Measurements from ENCODE around the gene APBA2. TPM values are rescaled to one million over a fixed set of nuclear protein-coding genes. Genes with fewer than 3 reads are reported as not detected.

Gene APBA2
- total and polyA plus RNA-seq, 2 of the 4 experiments (the other 2 are of a cell fraction): 21.7 to 33.0 TPM

DNA sequence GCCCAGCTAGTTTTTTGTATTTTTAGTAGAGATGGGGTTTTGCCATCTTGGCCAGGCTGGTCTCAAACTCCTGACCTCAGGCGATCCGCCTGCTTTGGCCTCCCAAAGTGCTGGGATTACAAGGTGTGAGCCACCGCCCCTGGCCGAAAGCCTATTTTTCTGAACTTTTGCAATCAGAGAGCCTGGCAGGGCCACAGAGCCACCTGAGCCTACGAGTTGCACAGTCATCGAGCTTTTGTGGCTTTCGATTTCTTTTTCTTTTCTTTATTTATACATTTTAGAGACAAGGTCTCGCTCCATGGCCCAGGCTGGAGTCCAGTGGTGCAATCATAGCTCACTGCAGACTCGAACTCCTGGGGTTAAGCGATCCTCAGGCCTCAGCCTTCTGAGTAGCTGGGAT lies 243.4 kb downstream of the APBA2 start:
- H3K9me1 ChIP-seq (ENCODE audit: insufficient read depth, low read length): no peaks in the 10 kb centered on the region
- no peak overlapping the region for H2BK120ac ChIP-seq (ENCODE audit: low read depth, low read length)
- no peak overlapping the region for H3K23ac ChIP-seq (ENCODE audit: low read depth, low read length)
- no peak overlapping the region for H3K27ac ChIP-seq (ENCODE audit: insufficient read depth, low read length)
- no peak overlapping the region for H3K18ac ChIP-seq (ENCODE audit: low read depth, low read length)
- no peak overlapping the region for H3K4me3 ChIP-seq (ENCODE audit: insufficient read depth, low read depth, low read length)
- no peaks in the 10 kb centered on the region for H3K36me3 ChIP-seq (ENCODE audit: control insufficient read depth, insufficient read depth, low read length)
- H3K4ac ChIP-seq (ENCODE audit: low read depth, low read length): no peak overlapping the region
- H3K56ac ChIP-seq (ENCODE audit: extremely low read depth, insufficient read depth, low read length): no peak overlapping the region
- intact Hi-C loops (cut with micrococcal nuclease): no loop called here
- H3K9ac ChIP-seq (ENCODE audit: low read depth, low read length): no peak overlapping the region
- no peaks in the 10 kb centered on the region for H3K79me1 ChIP-seq (ENCODE audit: low read depth in 1 of 2, low read length in 2 of 2)
- H2AK5ac ChIP-seq (ENCODE audit: low read depth, low read length): no peak overlapping the region
- no peaks in the 10 kb centered on the region for H3K9me3 ChIP-seq (ENCODE audit: control insufficient read depth, insufficient read depth, low read length)
- H2AK9ac ChIP-seq (replicated peaks; ENCODE audit: low read depth, low read length, poor library complexity): no peak overlapping the region
- 89% methylated on average over 6 of the region's 10 CpGs; no CpG with 5 or more reads in 1 of the 2 experiments for whole genome bisulfite sequencing, 2 experiments (ENCODE audit: extremely low coverage in 2 of 2, insufficient read length in 1 of 2)
- no peak overlapping the region for H2AFZ ChIP-seq (replicated peaks; ENCODE audit: low read length, poor library complexity)
- ATAC-seq (ENCODE audit: low read depth) (no peak), DNase-seq (no peak)
- no peak overlapping the region for H3K4me2 ChIP-seq (ENCODE audit: low read depth, low read length)
- no peaks in the 10 kb centered on the region for H3K4me1 ChIP-seq (ENCODE audit: control insufficient read depth, insufficient read depth, low read length)
- H4K5ac ChIP-seq (ENCODE audit: low read depth, low read length): no peak overlapping the region
- no peak overlapping the region for H4K91ac ChIP-seq (ENCODE audit: insufficient read depth, low read depth, low read length)
- no peak overlapping the region for H3K14ac ChIP-seq (replicated peaks; ENCODE audit: low read depth, low read length)
- TF ChIP-seq POLR2A (IDR thresholded peaks at IDR 0.05; ENCODE audit: low read depth, low read length) (no peak), SMC3 (IDR thresholded peaks at IDR 0.05; ENCODE audit: low read depth, low read length) (no peak), FOS (IDR thresholded peaks at IDR 0.05; ENCODE audit: low read depth, low read length) (no peak), RFX5 (IDR thresholded peaks at IDR 0.05; ENCODE audit: low read depth, low read length) (no peak), MAZ (IDR thresholded peaks at IDR 0.05; ENCODE audit: borderline replicate concordance, low read depth, low read length) (no peak), MXI1 (IDR thresholded peaks at IDR 0.05; ENCODE audit: borderline replicate concordance, low read depth, low read length) (no peak), BHLHE40 (IDR thresholded peaks at IDR 0.05; ENCODE audit: low read depth, low read length) (no peak), RCOR1 (IDR thresholded peaks at IDR 0.05; ENCODE audit: insufficient replicate concordance, low read length) (no peak), CEBPB (IDR thresholded peaks at IDR 0.05; ENCODE audit: low read depth, low read length) (no peak), NFE2L2 (IDR thresholded peaks at IDR 0.05; ENCODE audit: low read depth, low read length) (no peak), RAD21 (IDR thresholded peaks at IDR 0.05; ENCODE audit: low read length) (no peak)
- TF ChIP-seq, protein P1, sequence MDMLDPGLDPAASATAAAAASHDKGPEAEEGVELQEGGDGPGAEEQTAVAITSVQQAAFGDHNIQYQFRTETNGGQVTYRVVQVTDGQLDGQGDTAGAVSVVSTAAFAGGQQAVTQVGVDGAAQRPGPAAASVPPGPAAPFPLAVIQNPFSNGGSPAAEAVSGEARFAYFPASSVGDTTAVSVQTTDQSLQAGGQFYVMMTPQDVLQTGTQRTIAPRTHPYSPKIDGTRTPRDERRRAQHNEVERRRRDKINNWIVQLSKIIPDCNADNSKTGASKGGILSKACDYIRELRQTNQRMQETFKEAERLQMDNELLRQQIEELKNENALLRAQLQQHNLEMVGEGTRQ (IDR thresholded peaks at IDR 0.05; ENCODE audit: low read depth, low read length): no peak
- H2BK5ac ChIP-seq (ENCODE audit: low read depth, low read length, poor library complexity, severe bottlenecking): no peak overlapping the region
- no peak overlapping the region for H4K8ac ChIP-seq (ENCODE audit: low read depth in 2 of 2, low read length in 2 of 2)
- H4K20me1 ChIP-seq (ENCODE audit: insufficient read depth, low read length): no peaks in the 10 kb centered on the region
- no peak overlapping the region for H2BK15ac ChIP-seq (ENCODE audit: low read depth, low read length)
- ChIA-PET CTCF (interaction anchor here (2.3 kb wide), 1 partner anchor 11 kb away, joined by 13 read pairs; no protein-coding TSS in a partner anchor), POLR2A (ENCODE audit: unreplicated experiment) (no interaction called here)
- in situ Hi-C loops (cut with MboI; ENCODE audit: low sequenced_read_pairs): loop anchor here (25.0 kb wide), 1 partner anchor 933 kb away; no protein-coding TSS in a partner anchor
- dilution Hi-C loops (cut with HindIII; ENCODE audit: low sequenced_read_pairs, unreplicated experiment): no loop called here
- BruUV-seq (replicated peaks): no TSS peak
- peaks cover 37% of the 10 kb centered on the region for H3K27me3 ChIP-seq (ENCODE audit: control insufficient read depth, insufficient read depth, low read length)
- H2BK20ac ChIP-seq (ENCODE audit: low read depth, low read length): no peak overlapping the region
